Fibroblast of peridontal ligament (primary cell): Measurements from ENCODE around the gene PROB1.
A peak's percentile ranks its signal among the peaks of the same experiment; 100 is the strongest.
"Not testable (repeated sequence)": the region's sequence is repeated elsewhere in the genome, so short reads cannot be mapped to it uniquely, and the experiment has no call there.

ENCODE experiments used
- DNase-seq: peaks from one replicate; pipeline ENCODE4 v3.0.0-alpha.2; 2010; ENCODE audit errors: extremely low read depth

PROB1 gene, protein sequence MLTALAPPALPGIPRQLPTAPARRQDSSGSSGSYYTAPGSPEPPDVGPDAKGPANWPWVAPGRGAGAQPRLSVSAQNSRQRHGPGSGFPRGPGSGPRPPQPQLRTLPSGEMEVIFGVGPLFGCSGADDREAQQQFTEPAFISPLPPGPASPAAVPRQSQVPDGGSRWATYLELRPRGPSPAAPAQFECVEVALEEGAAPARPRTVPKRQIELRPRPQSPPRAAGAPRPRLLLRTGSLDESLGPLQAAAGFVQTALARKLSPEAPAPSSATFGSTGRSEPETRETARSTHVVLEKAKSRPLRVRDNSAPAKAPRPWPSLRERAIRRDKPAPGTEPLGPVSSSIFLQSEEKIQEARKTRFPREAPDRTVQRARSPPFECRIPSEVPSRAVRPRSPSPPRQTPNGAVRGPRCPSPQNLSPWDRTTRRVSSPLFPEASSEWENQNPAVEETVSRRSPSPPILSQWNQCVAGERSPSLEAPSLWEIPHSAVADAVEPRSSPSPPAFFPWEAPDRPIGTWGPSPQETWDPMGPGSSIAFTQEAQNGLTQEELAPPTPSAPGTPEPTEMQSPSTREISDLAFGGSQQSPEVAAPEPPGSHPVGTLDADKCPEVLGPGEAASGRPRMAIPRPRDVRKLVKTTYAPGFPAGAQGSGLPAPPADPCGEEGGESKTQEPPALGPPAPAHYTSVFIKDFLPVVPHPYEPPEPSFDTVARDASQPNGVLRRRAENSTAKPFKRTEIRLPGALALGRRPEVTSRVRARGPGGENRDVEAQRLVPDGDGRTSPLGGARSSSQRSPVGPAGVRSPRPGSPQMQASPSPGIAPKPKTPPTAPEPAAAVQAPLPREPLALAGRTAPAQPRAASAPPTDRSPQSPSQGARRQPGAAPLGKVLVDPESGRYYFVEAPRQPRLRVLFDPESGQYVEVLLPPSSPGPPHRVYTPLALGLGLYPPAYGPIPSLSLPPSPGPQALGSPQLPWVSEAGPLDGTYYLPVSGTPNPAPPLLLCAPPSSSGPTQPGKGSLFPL

DNA sequence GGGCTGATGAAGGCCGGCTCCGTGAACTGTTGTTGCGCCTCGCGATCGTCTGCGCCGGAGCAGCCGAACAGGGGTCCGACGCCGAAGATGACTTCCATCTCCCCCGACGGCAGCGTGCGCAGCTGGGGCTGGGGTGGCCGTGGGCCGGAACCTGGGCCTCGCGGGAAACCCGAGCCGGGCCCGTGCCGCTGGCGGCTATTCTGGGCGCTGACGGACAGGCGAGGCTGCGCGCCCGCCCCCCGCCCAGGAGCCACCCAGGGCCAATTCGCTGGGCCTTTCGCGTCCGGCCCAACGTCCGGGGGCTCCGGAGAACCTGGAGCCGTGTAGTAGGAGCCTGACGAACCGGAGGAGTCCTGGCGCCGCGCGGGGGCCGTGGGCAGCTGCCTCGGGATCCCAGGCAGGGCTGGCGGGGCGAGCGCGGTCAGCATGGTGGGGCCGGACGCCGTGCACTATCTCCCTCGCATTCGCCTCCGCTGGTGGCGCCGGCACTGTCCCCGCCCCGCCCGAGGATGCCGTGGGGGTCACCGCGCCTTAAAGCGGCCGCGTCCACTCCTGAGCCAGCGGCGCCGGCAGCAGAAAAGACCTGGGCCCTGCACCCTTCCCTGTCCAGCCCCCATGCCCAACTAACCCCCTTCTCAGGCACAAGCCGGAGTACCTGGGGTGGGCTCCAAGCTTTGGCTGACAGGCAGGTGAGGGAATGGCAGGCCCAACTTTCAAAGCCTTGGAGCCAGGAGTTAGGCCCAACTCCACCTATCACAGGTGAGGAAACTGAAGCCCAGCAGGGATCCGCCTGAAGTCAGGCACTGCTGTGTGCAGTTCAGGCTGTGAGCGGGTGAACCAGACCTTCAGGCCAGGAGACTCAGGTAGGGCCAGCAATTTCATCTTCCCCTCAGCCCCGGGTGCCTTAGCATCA lies at the start of gene PROB1:
Gene PROB1, minus strand, starts transcription at position 451 of the 913 bp plus-strand sequence. Its CDS starts 23 bp downstream, at position 428.
- DNase-seq, result no peak

GRCh38 chr5:139443831-139444453 lies 49.0 kb upstream of the PROB1 start:
- peak; percentile 75 for DNase-seq

DNA sequence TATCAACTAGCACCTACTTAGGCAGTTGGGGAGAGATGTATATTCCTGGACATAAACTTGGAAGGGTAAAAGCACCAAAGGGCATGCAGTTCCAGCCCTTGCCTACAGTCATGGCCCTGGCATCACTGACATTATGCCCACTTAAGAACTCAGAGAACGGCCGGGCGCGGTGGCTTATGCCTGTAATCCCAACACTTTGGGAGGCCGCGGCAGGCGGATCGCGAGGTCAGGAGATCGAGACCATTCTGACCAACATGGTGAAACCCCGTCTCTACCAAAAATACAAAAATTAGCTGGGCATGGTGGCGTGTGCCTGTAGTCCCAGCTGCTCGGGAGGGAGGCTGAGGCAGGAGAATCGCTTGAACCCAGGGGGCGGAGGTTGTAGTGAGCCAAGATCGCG lies 45.5 kb upstream of the PROB1 start:
- not testable (repeated sequence) for DNase-seq

DNA sequence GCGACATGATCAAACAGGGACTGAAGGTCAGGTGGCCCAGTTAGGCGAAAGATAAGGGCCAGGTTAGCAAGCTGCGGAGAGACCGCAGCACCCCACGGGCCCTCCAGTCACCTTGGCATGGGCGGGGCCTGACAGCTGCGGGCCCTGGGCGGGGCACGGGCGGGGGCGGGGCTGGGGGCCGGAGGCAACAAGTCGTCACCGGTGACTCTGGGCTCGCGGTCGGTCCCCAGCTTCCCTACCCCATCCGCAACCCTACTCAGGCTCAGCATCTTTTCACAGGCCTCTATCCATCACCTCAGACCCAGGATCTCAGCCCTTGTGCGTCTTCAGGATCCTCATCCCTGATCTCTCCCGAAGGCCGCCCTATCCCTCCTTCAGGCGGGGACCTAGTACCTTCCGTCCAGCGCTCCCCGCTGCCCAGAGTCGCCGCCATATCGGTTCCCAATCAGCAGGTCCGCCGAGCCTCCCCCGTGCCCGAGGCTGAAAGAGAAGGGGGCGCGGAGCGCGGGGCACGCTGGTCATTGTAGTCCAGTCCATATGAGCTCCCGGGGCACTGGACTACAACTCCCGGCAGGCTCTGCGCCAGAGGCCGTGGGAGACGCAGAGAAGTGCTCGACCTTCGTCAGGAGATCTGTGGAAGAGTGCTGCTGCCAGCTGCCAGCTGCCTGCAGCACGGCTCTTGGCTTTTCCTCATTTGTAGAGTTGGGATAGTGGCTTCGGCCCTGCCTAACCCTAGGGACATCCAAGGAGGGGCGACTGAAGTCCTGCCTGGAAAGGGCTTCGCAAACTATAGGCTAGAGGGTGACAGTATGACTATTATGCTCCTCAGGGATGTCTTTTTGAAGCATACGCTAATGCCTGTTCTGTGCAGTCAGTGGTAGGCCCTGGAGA lies 44.4 kb upstream of the PROB1 start, which contains the start of gene DNAJC18:
Gene DNAJC18, minus strand, starts transcription at position 513 of the 891 bp plus-strand sequence. Its CDS starts 80 bp downstream, at position 433.
- peak; percentile 88 for DNase-seq

DNA sequence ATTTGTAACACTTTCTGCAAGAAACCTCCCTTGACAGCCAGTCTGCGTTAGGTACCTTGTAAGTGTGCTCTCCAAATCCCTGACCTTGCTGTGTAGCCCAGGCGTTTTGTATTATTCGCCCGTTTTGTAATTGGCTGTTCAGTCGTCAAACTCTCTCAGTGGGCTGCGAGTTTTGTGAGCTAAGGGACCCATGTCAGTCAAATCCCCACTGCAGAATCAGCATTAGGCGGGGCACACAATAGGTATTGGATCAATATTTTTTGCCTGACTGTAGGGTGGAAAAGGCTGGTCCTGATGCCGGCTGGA lies 43.8 kb upstream of the PROB1 start:
- no peak for DNase-seq

DNA sequence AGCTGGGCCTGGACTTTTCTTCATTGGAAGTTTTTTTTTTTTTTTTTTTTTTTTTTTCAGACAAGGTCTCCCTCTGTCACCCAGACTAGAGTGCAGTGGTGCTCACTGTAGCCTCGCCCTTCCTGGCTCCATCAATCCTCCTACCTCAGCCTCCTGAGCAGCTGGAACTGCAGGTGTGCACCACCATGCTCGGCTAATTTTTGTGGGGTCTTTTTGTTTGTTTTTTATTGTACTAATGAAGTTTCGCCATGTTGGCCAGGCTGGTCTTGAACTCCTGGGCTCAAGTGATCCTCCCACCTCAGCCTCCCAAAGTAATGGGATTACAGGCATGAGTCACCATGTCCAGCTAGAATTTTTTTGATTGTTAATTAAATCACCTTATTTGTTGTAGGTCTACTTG lies 40.8 kb upstream of the PROB1 start:
- no peak for DNase-seq

DNA sequence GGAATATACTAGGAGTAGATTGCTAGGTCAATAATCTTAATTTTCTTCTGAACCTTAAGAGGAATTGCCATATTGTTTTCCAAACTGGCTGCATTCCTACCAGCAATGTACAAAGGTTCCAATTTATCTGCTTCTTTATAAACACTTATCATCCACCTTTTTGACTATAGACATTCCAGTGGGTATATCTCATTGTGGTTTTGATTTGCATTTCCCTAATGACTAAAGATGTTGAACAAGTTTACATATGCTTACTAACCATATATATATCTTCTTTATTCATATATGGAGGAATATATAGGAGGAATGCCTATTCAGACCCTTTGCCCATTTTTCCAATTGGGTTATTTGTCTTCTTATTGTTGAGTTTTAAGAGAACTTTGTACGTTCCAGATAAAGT lies 36.8 kb upstream of the PROB1 start:
- DNase-seq, result no peak

DNA sequence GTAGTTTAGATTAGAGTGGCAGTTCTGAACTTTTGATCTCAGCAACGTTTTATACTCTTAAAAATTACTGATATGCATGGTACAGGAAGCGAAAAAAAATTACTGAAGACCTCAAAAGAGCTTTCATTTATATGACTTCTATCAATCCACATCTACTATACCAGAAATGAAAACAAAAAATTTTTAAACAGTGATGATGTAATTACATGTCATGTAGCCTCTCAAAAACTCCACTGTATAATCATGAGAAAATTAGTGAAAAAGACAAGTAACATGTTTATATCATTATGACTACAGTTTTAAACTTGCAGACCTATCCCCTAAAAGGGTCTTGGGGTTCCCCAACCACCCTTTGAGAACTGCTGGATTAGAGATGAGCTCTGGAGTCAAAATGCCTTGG lies 35.1 kb upstream of the PROB1 start:
- DNase-seq, result no peak

- peak; percentile 83 for DNase-seq
These were observed 31.4 kb upstream of the PROB1 start for GRCh38 chr5:139426203-139426885.

GRCh38 chr5:139425497-139425896 lies 30.6 kb upstream of the PROB1 start:
- no peak for DNase-seq

DNA sequence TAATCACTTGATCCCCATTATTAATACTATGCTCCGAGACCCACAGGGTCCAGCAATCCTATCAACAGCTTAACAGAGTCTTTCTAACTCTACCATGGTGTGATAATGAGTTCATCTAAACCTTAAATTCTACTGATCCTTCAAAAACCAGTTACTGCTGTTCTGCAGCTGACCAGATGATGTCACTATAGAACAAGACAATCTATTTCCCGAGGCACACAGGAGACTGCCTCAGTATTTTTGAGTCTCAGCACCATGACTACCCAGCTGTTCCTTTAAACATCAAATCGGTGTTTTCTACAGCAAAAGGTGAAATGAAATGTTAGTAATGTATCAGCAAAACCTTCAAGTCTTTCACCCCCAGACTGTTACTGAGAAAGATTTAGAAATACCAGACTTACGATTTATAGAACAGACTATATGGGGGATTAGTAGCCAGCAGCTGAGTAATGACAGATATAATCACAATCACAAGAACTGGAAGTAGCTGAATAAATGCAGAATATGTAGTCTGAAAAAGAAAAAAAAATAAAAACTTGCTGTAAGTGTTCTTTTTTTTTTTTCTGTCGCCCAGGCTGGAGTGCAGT lies 27.5 kb upstream of the PROB1 start:
- DNase-seq, result peak; percentile 84

DNA sequence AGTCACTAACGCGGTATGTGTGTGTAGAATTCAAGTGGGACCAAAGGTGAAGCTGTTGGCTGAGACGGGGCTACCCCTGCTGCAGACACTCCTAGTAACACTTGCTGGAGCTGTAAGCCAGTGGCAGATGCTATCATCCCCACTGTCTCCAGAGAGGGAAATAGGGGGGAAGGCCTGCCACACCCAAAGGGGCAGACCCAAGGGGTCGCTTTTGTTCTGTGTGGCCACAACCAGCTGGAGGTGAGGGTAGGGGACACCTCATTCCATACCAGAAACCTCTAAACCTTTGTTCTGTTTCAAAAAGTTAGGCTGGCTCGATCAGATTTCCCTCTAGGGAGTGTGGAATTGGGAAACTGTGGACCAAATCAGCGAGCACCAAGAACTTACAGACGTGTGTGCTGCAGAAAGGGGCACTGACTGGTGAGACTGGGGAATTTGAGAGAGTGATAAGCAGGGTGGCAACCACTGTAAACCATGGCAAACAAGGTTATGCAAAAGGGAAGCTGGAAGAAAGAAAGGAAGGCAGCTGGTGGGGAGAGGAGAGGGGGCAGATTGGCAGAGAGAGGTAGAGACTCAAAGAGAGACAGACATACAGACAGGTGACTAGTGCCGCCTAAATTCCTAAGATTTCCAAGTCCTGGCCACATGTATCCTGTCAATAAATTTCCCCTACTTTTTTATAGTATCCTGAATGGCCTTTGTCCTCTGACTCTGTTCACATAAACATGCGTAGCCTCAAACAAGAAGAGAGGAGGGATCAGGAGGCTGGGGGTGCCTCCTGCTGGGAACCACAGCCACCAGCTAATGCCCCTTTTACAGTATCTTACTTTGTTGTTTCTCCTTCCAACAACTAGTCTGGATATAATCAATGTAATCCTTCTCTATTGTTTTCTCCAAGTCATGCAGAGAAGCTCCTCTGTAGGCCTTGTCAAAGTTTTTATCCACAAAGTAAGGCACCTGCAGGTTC lies 24.6 kb upstream of the PROB1 start:
- DNase-seq, result no peak

DNA sequence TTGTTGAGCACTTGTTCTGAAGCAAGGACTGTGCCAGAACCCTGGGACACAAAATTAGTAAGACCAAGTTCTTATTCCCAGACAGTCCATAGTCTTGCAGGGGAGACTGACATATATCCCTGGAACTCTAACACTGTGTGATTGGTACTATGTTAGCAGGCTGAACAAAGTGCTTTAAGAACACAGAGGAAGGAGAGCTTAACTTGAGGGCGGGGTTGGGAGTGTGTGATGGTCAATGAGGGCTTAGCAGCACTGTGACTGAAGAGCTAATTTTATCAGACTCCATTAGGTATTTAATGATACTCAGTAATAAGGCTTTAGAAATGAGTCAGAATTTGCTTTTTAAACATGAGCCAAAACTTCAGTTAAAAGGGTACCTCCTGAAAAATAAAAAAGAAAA lies 23.9 kb upstream of the PROB1 start:
- DNase-seq, result no peak

DNA sequence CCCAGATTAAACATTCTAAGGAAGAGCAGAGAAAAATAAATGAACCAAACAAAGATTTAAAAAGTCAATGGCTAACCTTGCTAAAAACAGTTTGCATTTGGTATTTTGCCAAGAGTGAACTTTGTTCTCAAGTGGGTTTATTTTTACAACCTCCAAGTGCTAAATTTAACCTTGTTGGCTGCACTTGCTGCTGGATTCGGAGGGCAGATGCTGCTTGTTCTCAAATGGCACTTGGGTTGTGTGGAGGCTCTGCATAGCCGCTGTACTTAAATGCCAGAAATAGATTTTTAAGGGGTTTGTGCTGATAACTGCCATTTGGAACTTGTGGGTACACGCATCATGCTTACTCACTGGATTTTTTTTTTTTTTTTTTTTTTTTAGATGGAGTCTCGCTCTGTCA lies 22.3 kb upstream of the PROB1 start:
- DNase-seq, result peak; percentile 47

- DNase-seq, result no peak
These were observed 21.7 kb upstream of the PROB1 start for GRCh38 chr5:139416651-139417050.

GRCh38 chr5:139415869-139416268 lies 21.0 kb upstream of the PROB1 start:
- no peak for DNase-seq

- no peak for DNase-seq
These were observed 20.4 kb upstream of the PROB1 start for GRCh38 chr5:139415221-139415861.
